Diencephalon (tissue), 1 donor: ENCODE results near the gene DEFB124. TPM values are rescaled to one million over a fixed set of nuclear protein-coding genes. Genes with fewer than 3 reads are reported as not detected.

Source experiments
- total RNA-seq: library from RNA; depleted of rRNA; stranded (reverse); fragments of >200 nt; gene quantifications from one replicate; pipeline ENCODE4 v1.2.3, GENCODE V29; 2014

The DEFB124 gene
- total RNA-seq = not detected

GRCh38 chr20:31474758-31475427 is at the start of gene DEFB124, which contains the start of gene REM1:
DEFB124 (minus strand) TSS chr20:31475127; CDS start chr20:31473013, 2,114 bp downstream.
REM1 (plus strand) TSS chr20:31475288; CDS start chr20:31476446, 1,158 bp downstream.

GRCh38 chr20:31514154-31515071 is 39.5 kb upstream of the DEFB124 start, which contains the start of gene HM13:
HM13 (plus strand) TSS chr20:31514442; CDS start chr20:31514552, 110 bp downstream.

DNA sequence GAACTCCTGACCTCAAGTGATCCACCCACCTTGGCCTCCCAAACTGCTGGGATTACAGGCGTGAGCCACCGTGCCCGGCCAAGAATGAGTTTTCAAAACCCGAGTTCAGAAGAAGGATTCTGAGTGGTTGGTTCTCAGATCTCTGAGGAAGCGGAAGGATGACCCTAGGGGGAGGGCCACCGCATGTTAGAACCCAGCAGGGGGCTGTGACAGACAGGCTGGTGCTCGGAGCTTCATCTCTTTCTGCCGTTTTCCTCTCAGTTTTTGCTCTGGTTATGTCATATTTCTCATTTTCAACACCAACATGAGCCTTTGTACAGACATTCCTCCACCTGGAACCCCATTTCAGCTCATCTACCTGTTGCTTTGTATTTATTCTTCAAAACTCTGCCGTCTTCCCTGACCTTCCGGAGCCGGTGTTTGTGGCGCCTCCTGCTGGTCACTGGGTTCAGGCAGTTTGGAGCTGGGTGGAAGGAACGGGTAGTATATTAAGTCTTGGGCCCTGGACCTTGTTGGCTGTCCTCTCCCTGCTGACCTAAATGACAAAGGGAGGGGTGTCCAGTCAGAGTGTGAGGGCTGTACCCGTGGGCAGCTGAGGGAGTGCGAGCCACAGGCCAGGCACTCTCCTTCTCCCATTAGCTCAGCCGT is 34.8 kb downstream of the DEFB124 start, which contains the start of gene DEFB123:
DEFB123 (plus strand) TSS at position 621 of the 648 bp plus-strand sequence. CDS start 67 bp downstream, outside the sequence.

Other genes starting within 250 kb of the DEFB124 start
- not detected for gene DEFB115, start 217.5 kb downstream of the DEFB124 start, total RNA-seq
- gene DEFB116, start 166.5 kb downstream of the DEFB124 start, total RNA-seq = not detected
- gene DEFB118, start 106.5 kb downstream of the DEFB124 start, total RNA-seq = not detected
- not detected for gene DEFB119, start 84.5 kb downstream of the DEFB124 start, total RNA-seq
- not detected for gene DEFB121, start 68.9 kb downstream of the DEFB124 start, total RNA-seq
- not detected for gene DEFB123, start 34.5 kb downstream of the DEFB124 start, total RNA-seq
- 0.23 TPM for gene REM1, start 161 bp upstream of the DEFB124 start, total RNA-seq
- 45.2 TPM for gene HM13, start 39.3 kb upstream of the DEFB124 start, total RNA-seq
- gene ID1, start 130.2 kb upstream of the DEFB124 start, total RNA-seq = 87.7 TPM
- gene COX4I2, start 162.8 kb upstream of the DEFB124 start, total RNA-seq = not detected
- gene BCL2L1, start 247.7 kb upstream of the DEFB124 start, total RNA-seq = 46.4 TPM